22Rv1 (cell line): Measurements from ENCODE around the gene ZNF81.
"Not testable (repeated sequence)": the region's sequence is repeated elsewhere in the genome, so short reads cannot be mapped to it uniquely, and the experiment has no call there.

Experiments used
- CTCF ChIP-seq: fragments of 450-650 bp; IDR thresholded peaks from 2 replicates; pipeline ENCODE4 v1.5.1; 2017; ENCODE audit warnings: mild to moderate bottlenecking
- ZFX ChIP-seq: fragments of 450-650 bp; IDR thresholded peaks from 2 replicates; pipeline ENCODE4 v1.6.1; 2017; ENCODE audit warnings: antibody characterized with exemption, borderline replicate concordance

DNA sequence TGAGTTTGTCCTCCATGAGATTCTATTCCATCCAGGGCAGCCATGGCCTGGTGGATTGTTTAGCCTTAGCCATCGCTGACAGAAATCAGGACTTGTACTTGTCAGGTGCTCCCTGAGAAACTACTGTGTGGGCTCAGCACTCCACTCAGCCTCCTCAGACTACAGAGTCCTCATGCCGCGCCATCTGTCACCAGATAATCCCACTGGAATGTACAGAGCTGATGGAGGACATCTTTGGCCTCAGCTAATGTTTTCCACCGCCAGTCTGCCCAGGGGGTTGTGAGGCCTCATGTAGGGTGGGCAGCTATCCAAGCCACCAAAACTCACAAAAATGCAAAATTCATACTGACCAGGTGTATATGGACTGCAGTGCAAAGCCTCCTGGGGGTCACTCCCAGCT lies 121.5 kb downstream of the ZNF81 start:
- TF ChIP-seq CTCF, ZFX: not testable (repeated sequence)
